Measurements from ENCODE around the gene CEP164.

CEP164 gene

GRCh38 chr11:117424781-117425180 lies 97.1 kb downstream of the CEP164 start:
- DNase-seq: no peak

DNA sequence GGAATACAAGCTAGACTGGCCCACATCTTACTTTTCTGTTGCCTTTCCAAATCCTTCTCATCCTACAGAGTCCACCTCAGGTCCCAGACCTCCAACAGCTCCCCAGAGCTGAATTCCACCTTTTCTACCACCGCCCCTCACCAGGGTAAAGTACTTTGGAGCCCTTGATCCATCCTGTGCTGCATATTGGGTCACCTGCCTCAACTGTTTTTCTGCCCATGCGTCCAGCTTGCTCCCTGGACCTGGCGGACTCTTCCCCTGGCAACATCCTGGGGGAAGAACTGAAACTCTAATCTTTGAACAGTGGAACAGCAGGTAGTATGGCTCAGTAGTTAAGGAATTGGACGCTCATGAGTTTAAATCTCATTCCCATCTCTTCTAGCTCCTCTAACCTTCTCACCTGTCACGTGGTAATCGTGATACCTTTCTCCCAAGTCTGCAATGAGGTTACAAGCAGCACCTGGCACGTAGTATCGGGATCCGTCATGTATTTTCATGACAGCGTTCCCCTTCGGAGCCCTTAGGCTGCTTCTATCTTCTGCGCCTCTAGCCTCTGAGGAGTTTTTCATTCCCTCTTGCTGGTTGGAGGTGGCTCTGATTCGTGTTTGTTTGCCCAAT lies 98.1 kb downstream of the CEP164 start:
- no peak for DNase-seq

DNA sequence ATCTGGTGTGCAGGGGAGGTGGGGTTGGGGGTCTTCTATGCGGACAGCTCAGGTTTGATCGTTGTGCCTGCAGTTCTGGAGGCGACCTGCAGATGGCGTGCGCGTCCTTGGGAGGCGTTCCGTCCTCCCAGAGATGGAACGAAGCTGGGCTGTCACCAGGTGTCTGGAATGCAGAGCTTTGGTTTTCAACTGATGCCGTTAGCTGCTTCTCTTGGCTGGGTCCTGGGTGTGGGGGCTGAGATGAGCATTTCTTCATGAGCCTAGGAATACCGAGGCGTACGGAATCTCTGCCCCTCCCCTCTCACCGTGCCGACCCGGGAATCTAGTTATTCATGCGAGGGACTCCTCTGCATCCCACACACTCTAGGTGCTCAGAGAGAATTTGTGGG lies 98.6 kb downstream of the CEP164 start:
- DNase-seq: no peak

- no peak for DNase-seq
Observed at GRCh38 chr11:117426941-117427340, 99.3 kb downstream of the CEP164 start.

GRCh38 chr11:117427356-117427874 lies 99.8 kb downstream of the CEP164 start:
- no peak for DNase-seq

DNA sequence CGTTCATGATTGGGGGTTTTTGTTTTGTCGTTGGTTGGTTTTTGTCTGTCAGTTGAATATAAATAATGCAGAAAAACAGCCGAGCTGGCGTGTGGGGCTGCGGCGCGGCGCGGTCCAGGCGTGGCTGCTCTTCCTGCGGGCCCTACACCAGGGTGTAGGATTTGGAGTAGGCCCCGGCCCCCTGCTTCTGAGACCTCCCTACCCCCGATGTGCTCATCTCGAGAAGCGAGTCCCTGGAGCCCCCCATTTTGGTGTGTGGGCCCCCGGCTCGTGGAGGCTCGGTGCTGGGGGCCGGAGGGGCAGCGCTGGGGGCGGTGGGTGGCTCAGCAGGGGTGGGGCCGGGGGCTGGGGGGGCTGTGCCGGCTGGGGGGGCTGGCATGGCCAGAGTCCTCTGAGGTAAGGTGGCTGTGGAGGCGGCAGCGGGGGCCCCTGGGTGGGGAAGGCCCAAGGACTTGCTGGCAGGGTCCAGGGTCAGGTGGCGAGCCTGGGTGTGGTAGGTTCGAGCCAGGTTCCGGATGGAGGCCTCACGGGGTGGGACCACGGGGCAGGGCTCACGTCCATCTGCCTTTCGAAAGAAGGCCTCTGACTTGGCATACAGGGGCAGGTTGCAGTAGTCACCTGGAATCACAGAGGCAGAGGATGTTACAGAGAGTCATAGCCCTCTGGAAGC lies 100.7 kb downstream of the CEP164 start:
- no peak for DNase-seq

DNA sequence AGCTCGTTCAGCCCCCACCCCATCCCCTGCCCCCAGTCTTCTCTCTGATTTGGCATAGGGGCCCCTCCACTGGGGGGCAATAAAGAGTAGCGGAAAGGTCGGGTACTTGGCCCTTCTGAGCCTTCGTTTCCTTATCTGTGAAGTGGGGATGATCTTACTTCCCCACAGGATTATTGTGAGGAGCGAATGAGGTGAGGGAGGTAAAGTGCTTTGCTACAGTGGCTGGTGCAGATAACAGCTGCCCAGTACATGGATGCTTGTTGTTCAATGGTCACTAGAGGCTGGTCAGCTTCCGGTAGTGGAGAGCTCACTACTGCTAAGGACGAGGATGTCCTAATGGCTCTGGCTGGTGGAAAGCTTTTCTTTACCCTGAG lies 101.2 kb downstream of the CEP164 start:
- no peak for DNase-seq

GRCh38 chr11:117430293-117430955 lies 102.8 kb downstream of the CEP164 start:
- no peak for DNase-seq

DNA sequence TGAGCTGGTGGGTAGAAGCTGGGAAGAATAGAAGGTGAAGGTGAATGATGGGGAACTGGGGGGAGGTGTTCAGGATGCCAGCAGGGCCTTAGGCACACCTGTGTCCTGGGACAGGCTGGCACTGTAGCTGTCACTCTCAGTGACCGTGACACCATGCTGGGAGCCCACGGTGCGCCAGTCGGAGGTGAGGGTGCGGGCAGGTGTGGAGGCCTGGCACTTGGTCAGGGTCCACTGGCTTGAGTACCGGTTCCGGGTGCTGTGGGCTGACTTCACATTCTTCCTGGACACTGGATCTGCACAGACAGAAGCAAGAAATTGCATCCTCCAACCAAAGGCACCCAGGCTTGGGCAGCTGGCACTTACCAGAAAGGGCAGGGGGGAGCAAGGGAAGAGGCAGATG lies 103.8 kb downstream of the CEP164 start:
- DNase-seq: no peak

GRCh38 chr11:117433717-117434116 lies 106.1 kb downstream of the CEP164 start:
- DNase-seq: no peak

GRCh38 chr11:117434481-117434880 lies 106.8 kb downstream of the CEP164 start:
- no peak for DNase-seq

- no peak for DNase-seq
Observed at GRCh38 chr11:117435326-117435725, 107.7 kb downstream of the CEP164 start.

DNA sequence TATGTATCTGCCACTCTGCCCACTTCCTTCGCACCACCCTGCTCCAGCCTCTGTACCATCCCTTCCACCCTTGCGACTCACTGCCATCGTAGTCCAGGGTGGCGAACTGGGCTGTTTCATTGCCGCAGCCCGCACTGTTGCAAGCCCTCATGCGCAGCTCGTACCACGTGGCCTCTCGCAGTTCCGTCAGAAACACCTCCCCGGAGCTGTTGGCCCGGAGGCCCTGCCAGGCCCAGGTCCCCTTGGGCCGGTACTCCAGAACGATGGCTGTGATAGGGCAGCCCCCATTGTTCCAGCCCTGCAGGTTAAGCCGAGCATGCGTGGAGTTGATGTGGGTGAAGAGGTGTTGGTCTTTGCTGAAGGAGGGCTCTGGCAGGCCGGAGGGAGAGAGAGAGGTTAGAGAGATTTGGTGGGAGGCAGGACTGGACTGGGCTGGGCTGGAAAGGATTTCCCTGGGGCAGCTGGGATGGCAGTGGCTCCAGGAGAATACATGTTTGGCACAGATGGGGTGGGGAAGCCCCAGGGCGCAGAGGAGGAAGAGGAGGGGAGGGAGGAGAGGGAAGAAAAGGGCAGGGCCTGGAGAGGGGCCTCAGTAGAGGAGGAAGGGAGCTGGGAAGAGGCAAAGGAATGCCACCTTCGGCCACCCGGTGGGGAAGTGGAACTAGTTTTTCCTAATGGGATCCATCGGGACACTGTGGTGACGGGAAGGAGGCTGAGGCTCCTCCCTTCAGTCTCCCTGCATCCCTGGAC lies 109.6 kb downstream of the CEP164 start:
- no peak for DNase-seq

GRCh38 chr11:117437791-117438130 lies 110.1 kb downstream of the CEP164 start:
- no peak for DNase-seq

GRCh38 chr11:117438371-117439000 lies 110.8 kb downstream of the CEP164 start:
- no peak for DNase-seq

DNA sequence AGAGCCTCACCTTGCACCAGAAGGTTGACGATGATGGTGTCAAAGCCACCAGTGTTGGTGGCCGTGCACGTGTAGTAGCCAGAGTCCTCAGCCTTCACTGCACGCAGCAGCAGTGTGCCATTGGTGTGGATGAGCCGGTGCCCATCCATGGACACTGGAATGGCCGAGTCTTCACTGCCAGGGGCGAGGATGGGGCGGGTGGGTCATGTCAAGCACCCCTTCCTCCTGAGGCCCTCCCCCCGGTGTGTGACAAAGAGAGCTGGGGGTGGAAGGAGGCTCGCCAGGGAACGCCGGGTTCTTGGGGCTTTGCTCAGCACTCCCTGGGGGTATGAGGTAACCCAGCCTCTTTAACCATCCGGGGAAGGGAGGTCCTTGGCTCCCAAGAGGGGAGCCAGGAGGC lies 111.6 kb downstream of the CEP164 start:
- DNase-seq: no peak

DNA sequence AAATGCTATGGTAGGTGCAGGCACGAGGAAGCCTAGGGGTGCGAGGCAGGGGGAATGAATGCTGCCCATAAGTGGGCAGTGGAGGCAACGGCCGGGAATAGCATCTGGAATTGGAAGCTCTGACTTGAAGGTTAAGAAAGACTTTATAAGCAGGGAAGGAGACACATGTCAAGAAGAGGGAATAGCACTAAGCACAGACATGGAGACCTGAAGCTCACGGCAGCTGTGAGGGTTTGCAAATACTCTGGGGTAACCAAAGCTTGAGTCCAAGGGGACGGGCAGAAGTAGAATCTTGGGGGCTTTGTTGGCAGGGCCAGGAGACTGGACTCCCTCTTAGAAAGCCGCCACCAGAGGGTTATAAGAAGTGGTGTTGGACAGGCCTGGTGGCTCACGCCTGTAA lies 112.6 kb downstream of the CEP164 start:
- DNase-seq: no peak

DNA sequence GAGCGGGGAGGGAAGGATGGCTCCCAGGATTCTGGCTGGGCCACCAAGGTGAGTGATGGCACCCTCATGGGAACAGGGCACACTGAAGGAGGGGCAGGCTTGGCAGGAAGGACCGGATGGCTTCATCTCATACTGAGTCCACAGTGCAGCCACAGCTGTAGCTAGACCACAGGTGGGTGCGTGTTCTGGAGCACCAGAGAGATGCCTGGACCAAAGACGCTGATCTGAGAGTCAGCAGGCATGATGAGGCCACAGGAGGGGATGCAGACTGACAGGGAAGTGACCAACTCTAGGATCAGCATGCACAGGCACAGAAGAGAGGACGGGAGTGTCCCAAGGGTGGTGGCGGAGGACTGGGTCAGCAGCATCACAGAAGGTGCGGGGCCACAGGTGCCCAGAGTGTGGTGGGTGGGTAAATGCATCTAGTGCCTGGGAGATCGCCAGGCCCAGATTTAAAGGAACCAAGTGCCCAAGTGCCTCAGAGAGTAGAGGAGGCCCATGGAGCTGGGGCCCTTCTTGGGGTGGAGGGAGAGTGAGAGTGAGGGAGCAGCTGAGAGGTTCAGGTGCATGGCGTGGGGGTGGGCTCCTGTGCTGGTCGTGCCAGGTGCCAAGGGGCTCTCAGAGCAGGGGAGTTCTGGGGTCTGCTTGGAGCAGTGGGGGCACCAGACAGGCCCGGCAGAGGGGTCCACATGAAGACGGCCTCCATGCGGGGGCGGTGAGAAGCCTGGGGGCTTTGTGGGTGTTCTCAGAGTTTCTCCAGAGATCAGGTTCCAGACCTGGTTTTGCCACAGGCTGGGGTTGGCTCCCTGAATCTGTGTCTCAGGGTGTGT lies 113.7 kb downstream of the CEP164 start:
- DNase-seq: no peak

DNA sequence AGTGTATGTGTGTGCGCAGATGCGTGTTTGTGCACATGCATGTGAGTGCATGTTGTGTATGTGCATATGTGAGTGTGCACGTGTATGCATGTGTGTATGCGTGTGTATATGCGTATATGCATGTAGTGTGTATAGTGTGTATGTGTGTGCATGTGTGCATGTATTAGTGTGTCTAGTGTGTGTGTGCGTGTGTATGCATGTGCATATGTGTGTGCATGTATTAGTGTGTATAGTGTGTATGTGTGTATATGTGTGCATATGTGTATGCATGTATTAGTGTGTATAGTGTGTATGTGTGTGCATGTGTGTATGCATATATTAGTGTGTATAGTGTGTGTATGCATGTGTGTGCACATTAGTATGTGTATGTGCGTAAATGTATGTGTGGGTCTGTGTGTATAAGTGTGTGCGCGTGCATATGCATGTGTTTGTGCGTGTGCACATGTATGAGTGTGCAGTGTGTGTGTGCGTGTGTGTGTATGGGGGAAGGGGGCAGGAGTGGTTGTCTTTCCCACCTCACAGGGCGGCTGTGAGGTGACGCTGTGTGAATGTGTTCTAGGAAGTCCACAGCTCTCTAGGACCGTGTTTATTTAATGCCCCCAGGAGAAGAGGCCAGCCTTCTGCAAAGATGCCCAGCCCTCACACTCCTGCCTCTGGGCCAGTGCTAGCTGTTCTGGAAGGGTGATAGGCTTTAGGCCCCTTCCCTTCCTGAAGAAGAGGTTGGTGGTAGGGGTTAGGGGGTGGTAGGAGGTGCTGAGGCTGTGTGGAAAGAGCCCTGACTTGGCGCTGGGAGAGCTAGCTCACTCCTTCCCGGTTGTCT lies 114.6 kb downstream of the CEP164 start:
- DNase-seq: no peak

GRCh38 chr11:117442869-117443239 lies 115.2 kb downstream of the CEP164 start:
- no peak for DNase-seq

Data from DMS 273 treated with DMSO at 0.1 percent for 48 hours (cell line).